ENCODE results near the gene SRC. TPM values are rescaled to one million over a fixed set of nuclear protein-coding genes. Genes with fewer than 3 reads are reported as not detected.
"Not testable (repeated sequence)": the region's sequence is repeated elsewhere in the genome, so short reads cannot be mapped to it uniquely, and the experiment has no call there.

SRC gene
- polyA plus RNA-seq, 3 donors from 2014 or later = 0.82 to 4.1 TPM; not detected in 1

DNA sequence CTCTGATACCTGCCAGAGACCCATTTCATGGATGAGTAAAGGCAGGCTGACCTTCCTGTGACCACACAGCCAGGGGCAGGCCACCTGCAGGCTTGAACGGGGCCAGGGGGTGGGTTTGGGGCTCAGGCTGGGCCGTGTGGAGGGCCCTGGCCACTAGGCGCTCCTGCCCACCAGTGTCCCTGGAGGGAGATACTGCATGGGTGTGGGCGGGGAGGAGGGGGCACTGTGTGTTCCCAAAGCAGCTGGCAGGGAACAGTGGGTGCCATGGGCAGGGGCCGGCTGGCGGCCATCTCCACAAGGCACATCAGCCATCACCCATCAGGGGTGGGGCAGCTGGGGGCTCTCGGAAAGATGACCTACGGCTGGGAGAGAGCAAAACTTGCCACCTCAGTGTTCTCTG is 15.4 kb downstream of the SRC start:
- no peak for DNase-seq
- peaks cover 5 to 15% of the 10 kb centered on the region in 2 donors for H3K4me1 Mint-ChIP-seq
- no peak overlapping the region for H3K4me3 Mint-ChIP-seq
- H3K27me3 Mint-ChIP-seq (ENCODE audit: low read depth in 3 of 3) = peaks cover 0 to 5% (median 2%) of the 10 kb centered on the region in 3 donors
- no peak overlapping the region for H3K27ac Mint-ChIP-seq
- H3K9me3 Mint-ChIP-seq = no peaks in the 10 kb centered on the region
- H3K36me3 Mint-ChIP-seq = peaks cover 0 to 7% (median 0%) of the 10 kb centered on the region in 3 donors

DNA sequence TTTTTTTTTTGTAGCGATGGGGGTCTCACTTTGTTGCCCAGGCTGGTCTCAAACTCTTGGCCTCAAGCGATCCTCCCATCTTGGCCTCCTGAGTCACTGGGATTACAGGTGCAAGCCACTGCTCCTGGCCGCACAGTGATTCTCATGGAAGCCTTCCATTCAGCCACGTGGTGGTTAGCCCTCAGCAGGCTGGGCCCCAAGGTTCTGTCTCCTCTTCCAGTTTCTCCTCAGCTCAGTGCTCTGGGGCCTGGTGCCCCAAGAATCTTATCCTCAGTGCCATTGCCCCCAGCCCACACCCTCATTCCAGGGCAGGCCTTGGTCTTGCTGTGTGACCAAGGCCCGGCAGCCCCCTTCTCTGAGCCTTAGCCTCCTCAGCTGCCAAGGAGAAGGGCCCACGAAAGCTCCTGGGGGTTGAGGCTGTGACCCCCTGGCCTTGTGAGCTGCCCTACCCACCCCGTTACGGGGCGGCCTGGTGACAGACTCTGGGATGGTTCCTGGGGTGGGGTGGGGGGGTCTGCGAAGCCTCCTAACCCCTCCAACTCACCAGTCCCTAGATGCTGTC is 16.4 kb downstream of the SRC start:
- peaks cover 2 to 6% of the 10 kb centered on the region in 2 donors for H3K4me1 Mint-ChIP-seq
- H3K9me3 Mint-ChIP-seq = no peaks in the 10 kb centered on the region
- H3K4me3 Mint-ChIP-seq = no peak overlapping the region
- H3K36me3 Mint-ChIP-seq = peaks cover 0 to 9% (median 0%) of the 10 kb centered on the region in 3 donors
- H3K27ac Mint-ChIP-seq = peak overlapping the region in 1 of 6 donors; percentile 16
- peaks cover 0 to 4% (median 2%) of the 10 kb centered on the region in 3 donors for H3K27me3 Mint-ChIP-seq (ENCODE audit: low read depth in 3 of 3)
- no peak for DNase-seq

DNA sequence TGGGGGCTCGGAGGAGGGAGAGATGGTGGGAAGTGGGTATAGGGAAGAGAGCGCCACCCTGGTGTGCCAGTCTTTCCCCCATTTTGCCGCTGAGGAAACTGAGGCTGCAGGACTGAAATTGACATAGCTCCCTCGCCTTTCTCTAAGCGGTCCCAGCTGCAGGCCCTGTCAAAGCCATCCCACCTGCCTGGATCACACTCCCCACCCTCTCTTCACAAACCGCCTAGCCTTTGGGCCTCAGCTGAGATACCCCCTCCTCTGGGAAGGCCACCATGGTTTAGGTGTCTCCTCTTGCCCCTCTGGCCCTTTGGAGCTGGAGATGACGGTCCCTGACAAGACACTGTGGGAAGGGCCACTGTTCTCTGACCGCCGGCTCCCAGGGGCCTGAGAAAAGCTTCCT is 16.9 kb downstream of the SRC start:
- H3K4me1 Mint-ChIP-seq = peaks cover 0 to 1% of the 10 kb centered on the region in 2 donors
- no peaks in the 10 kb centered on the region for H3K9me3 Mint-ChIP-seq
- H3K4me3 Mint-ChIP-seq = no peak overlapping the region
- peaks cover 0 to 11% (median 0%) of the 10 kb centered on the region in 3 donors for H3K36me3 Mint-ChIP-seq
- H3K27ac Mint-ChIP-seq = no peak overlapping the region
- no peak for DNase-seq
- H3K27me3 Mint-ChIP-seq (ENCODE audit: low read depth in 3 of 3) = no peaks in the 10 kb centered on the region

DNA sequence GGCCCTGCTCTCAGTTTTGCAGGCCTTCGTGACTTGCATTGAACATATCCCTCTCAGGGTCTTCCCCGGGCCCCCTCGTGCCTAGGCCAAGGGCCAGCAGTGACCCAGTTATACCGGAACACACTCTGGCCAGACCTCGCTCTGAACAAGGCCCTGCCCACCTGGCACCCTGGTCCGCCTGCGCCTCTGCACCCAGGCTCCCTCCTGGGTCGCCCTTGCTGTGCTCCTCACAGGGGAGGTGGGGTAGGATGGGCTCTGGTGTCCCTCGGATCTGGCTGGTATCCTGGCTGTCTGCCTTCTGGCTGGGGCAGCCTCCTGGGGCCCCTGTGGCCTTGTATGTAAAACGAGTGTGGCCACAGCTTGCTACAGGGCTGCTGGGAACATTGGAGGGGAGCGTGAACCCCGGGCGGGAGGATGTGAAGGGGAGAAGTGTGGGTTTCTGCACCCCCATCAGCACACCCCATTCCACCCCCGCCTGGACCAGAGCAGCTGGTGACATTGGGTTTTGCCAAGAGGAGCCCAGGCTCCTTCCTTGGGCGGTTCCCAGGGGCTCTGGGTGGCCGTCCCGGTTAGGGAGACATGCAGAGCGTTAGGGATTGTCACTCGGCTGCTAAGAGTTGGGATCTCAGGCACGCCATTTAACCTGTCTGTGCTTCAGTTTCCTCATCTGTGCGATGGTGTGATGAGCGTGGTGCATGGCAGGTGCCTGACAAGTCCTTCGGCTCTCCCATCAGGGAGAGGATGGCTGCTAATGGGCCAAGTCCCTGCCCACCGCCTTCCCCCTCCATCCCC is 17.5 kb downstream of the SRC start:
- H3K27ac Mint-ChIP-seq = no peak overlapping the region
- H3K4me1 Mint-ChIP-seq = no peaks in the 10 kb centered on the region

GRCh38 chr20:37364013-37364926 is 18.3 kb downstream of the SRC start:
- no peak overlapping the region for H3K4me3 Mint-ChIP-seq
- no peak for DNase-seq
- H3K27ac Mint-ChIP-seq = no peak overlapping the region
- peaks cover 0 to 16% (median 0%) of the 10 kb centered on the region in 3 donors for H3K36me3 Mint-ChIP-seq
- no peaks in the 10 kb centered on the region for H3K4me1 Mint-ChIP-seq
- H3K27me3 Mint-ChIP-seq (ENCODE audit: low read depth in 3 of 3) = peaks cover 0 to 1% (median 0%) of the 10 kb centered on the region in 3 donors
- H3K9me3 Mint-ChIP-seq = no peaks in the 10 kb centered on the region

More for the DNA sequence above, 17.5 kb downstream of the SRC start:
- H3K27me3 Mint-ChIP-seq (ENCODE audit: low read depth in 3 of 3) = no peaks in the 10 kb centered on the region
- no peaks in the 10 kb centered on the region for H3K9me3 Mint-ChIP-seq
- DNase-seq = no peak
- no peak overlapping the region for H3K4me3 Mint-ChIP-seq
- peaks cover 0 to 13% (median 0%) of the 10 kb centered on the region in 3 donors for H3K36me3 Mint-ChIP-seq

DNA sequence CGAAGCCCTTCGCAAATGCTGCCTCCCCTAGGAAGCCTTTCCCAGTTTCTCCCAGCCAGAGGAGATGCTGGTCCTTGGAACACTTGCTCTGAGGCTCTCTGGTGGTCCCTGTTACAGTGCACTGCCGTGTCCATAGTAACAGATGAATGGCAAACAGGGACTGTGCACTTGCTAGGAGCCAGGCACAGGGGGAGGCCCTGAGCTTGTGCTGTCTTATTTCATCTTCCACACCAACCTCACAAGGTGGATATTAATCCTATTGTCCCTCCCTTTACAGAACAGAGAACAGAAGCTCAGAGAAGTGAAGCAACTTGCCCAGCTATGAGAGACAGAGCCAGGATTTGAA is 19.0 kb downstream of the SRC start:
- DNase-seq = no peak
- Mint-ChIP-seq H3K4me3 (no peak overlapping the region), H3K27ac (no peak overlapping the region)

GRCh38 chr20:37365760-37366638 is 20.1 kb downstream of the SRC start:
- H3K27ac Mint-ChIP-seq = peak overlapping the region in 1 of 6 donors; percentile 4
- no peaks in the 10 kb centered on the region for H3K4me1 Mint-ChIP-seq
- H3K9me3 Mint-ChIP-seq = no peaks in the 10 kb centered on the region
- peaks cover 0 to 16% (median 0%) of the 10 kb centered on the region in 3 donors for H3K36me3 Mint-ChIP-seq
- DNase-seq = no peak
- H3K4me3 Mint-ChIP-seq = no peak overlapping the region
- H3K27me3 Mint-ChIP-seq (ENCODE audit: low read depth in 3 of 3) = peaks cover 0 to 4% (median 0%) of the 10 kb centered on the region in 3 donors

More for the DNA sequence above, 19.0 kb downstream of the SRC start:
- Mint-ChIP-seq H3K27me3 (ENCODE audit: low read depth in 3 of 3) (peaks cover 0 to 4% (median 0%) of the 10 kb centered on the region in 3 donors), H3K9me3 (no peaks in the 10 kb centered on the region), H3K36me3 (peaks cover 0 to 16% (median 0%) of the 10 kb centered on the region in 3 donors), H3K4me1 (no peaks in the 10 kb centered on the region)

DNA sequence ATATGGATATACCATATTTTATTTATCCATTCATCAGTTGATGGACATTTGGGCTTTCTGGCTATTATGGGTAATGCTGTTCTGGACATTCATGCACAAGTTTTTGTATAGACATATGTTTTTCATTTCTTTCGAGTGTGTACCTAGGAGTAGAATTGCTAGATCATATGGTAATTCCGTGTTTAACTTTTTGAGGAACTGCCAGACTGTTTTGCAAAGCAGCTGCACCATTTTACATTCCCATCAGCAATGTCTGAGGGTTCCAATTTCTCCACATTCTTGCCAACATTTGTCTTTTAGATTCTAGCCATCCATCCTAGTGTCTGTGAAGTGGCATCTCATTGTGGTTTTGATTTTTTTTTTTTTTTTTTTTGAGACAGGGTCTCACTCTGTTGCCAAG is 20.8 kb downstream of the SRC start:
- Mint-ChIP-seq H3K27ac (no peak overlapping the region), H3K4me1 (no peaks in the 10 kb centered on the region), H3K36me3 (peaks cover 0 to 16% (median 0%) of the 10 kb centered on the region in 3 donors), H3K4me3 (no peak overlapping the region), H3K9me3 (no peaks in the 10 kb centered on the region), H3K27me3 (ENCODE audit: low read depth in 3 of 3) (peaks cover 0 to 4% (median 0%) of the 10 kb centered on the region in 3 donors)
- no peak for DNase-seq

DNA sequence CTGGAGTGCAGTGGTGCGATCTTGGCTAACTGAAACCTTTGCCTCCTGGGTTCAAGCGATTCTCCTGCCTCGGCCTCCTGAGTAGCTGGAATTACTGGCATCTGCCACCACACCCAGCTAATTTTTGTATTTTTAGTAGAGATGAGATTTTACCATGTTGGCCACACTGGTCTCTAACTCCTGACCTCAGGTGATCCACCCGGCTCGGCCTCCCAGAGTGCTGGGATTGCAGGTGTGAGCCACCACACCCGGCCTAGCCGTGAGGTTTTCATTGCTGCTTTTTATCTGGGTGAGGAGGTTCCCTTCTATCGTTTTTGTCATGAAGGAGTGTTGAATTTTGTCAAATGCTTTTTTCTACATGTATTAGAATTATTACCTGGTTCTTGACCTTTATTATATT is 23.9 kb downstream of the SRC start:
- no peak overlapping the region for H3K4me3 Mint-ChIP-seq
- DNase-seq = no peak
- H3K27ac Mint-ChIP-seq = no peak overlapping the region
- peaks cover 0 to 4% (median 0%) of the 10 kb centered on the region in 3 donors for H3K27me3 Mint-ChIP-seq (ENCODE audit: low read depth in 3 of 3)
- no peaks in the 10 kb centered on the region for H3K9me3 Mint-ChIP-seq
- H3K4me1 Mint-ChIP-seq = no peaks in the 10 kb centered on the region
- H3K36me3 Mint-ChIP-seq = peaks cover 0 to 16% (median 0%) of the 10 kb centered on the region in 3 donors

DNA sequence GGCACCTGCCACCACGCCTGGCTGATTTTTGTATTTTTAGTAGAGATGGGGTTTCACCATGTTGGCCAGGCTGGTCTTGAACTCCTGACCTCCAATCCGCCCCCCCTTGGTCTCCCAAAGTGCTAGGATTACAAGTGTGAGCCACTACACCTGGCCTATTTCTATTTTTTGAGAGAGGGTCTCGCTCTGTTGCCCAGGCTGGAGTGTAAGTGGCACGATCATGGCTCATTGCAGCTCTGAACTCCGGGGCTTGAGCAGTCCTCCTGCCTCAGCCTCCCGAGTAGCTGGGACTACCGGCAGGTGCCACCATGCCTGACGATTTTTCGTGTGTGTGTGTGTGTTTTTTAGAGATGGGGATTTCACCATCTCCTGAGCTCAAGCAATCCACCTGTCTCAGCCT is 25.9 kb downstream of the SRC start:
- not testable (repeated sequence) for DNase-seq; H3K36me3 Mint-ChIP-seq; H3K4me3 Mint-ChIP-seq; H3K9me3 Mint-ChIP-seq; H3K27me3 Mint-ChIP-seq (ENCODE audit: low read depth in 3 of 3); H3K27ac Mint-ChIP-seq
- peaks cover 8 to 15% of the 10 kb centered on the region in 2 donors for H3K4me1 Mint-ChIP-seq

DNA sequence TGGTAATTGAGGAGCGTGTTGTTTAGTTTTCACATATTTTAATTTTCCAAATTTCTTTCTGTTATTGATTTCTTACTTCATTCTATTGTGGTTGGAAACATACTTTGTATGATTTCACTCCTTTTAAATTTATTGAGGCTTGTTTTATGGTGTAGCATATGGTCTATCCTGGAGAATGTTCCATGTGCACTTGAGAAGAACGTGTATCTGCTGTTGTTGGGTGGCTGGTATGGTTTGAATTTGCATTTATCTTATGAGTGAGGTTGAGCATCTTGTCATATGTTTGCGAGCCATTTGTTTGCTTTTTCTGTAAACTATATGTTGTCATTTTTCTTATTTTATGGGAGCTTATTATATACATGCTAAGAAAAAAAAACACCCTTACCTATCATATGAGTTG is 26.5 kb downstream of the SRC start:
- no peaks in the 10 kb centered on the region for H3K9me3 Mint-ChIP-seq
- peaks cover 0 to 8% (median 0%) of the 10 kb centered on the region in 3 donors for H3K27me3 Mint-ChIP-seq (ENCODE audit: low read depth in 3 of 3)
- DNase-seq = no peak
- peaks cover 0 to 6% (median 0%) of the 10 kb centered on the region in 3 donors for H3K36me3 Mint-ChIP-seq
- no peak overlapping the region for H3K27ac Mint-ChIP-seq
- no peak overlapping the region for H3K4me3 Mint-ChIP-seq
- H3K4me1 Mint-ChIP-seq = peaks cover 14 to 21% of the 10 kb centered on the region in 2 donors

- no peak overlapping the region for H3K27ac Mint-ChIP-seq
These were observed 27.2 kb downstream of the SRC start for GRCh38 chr20:37373020-37373598.

More at GRCh38 chr20:37373020-37373598, 27.2 kb downstream of the SRC start:
- Mint-ChIP-seq H3K27me3 (ENCODE audit: low read depth in 3 of 3) (peaks cover 0 to 8% (median 0%) of the 10 kb centered on the region in 3 donors), H3K36me3 (peaks cover 0 to 3% (median 0%) of the 10 kb centered on the region in 3 donors), H3K4me3 (no peak overlapping the region), H3K9me3 (no peaks in the 10 kb centered on the region), H3K4me1 (peaks cover 17 to 28% of the 10 kb centered on the region in 2 donors)
- no peak for DNase-seq
